ENCODE measurements around the gene DNMT1.

DNA sequence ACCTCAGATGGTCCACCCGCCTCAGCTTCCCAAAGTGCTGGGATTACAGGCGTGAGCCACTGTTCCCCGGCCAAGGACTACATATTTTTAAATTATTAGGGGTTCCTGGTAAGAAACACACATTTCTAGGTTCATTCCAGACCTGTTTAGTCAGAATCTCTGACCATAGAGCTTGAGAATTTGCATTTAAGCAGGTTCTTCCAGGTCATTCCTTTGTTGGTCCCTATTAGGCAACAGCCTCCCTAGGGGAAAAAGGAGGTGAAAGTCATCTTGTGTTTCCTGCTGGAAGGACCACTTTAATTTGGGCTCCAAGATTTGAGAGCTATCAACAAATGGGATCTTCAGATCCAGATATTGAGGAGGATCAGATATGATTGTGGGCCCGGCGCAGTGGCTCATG is 20.0 kb upstream of the DNMT1 start:
- TF ChIP-seq POLR2A (IDR thresholded peaks at IDR 0.05) = no peak
- TF ChIP-seq, protein P1, sequence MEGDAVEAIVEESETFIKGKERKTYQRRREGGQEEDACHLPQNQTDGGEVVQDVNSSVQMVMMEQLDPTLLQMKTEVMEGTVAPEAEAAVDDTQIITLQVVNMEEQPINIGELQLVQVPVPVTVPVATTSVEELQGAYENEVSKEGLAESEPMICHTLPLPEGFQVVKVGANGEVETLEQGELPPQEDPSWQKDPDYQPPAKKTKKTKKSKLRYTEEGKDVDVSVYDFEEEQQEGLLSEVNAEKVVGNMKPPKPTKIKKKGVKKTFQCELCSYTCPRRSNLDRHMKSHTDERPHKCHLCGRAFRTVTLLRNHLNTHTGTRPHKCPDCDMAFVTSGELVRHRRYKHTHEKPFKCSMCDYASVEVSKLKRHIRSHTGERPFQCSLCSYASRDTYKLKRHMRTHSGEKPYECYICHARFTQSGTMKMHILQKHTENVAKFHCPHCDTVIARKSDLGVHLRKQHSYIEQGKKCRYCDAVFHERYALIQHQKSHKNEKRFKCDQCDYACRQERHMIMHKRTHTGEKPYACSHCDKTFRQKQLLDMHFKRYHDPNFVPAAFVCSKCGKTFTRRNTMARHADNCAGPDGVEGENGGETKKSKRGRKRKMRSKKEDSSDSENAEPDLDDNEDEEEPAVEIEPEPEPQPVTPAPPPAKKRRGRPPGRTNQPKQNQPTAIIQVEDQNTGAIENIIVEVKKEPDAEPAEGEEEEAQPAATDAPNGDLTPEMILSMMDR (IDR thresholded peaks at IDR 0.05) = no peak

All from right lobe of liver (tissue), 4 donors.